Neural progenitor cell (in vitro differentiated cells): Measurements from ENCODE around the gene CPA1. TPM values are rescaled to one million over a fixed set of nuclear protein-coding genes. Genes with fewer than 3 reads are reported as not detected.

ENCODE experiments used
- DNase-seq: peaks from one replicate; pipeline ENCODE4 v3.0.0-alpha.2; 2016; ENCODE audit warnings: low spot score
- H2AFZ ChIP-seq: fragments of 200-600 bp; sonication (generic); replicated peaks from 2 replicates; pipeline ENCODE4 v1.6.1; 2016; ENCODE audit warnings: antibody characterized with exemption
- H3F3A ChIP-seq: fragments of 200-600 bp; sonication (generic); 2 replicates; pipeline ENCODE4 v1.6.1; 2016; ENCODE audit warnings: antibody characterized with exemption, low read depth
- H3K27ac ChIP-seq: fragments of 200-600 bp; sonication (generic); 2 replicates; pipeline ENCODE4 v1.5.1; 2016; ENCODE audit warnings: mild to moderate bottlenecking
- H3K27me3 ChIP-seq: fragments of 200-600 bp; sonication (generic); 2 replicates; pipeline ENCODE4 v1.6.1; 2016; ENCODE audit warnings: mild to moderate bottlenecking, moderate library complexity
- H3K36me3 ChIP-seq: fragments of 200-600 bp; sonication (generic); 2 replicates; pipeline ENCODE4 v1.5.1; 2016
- H3K4me1 ChIP-seq: fragments of 200-600 bp; sonication (generic); 2 replicates; pipeline ENCODE4 v1.6.1; 2016; ENCODE audit warnings: mixed run types
- H3K4me2 ChIP-seq: fragments of 200-600 bp; sonication (generic); 2 replicates; pipeline ENCODE4 v1.6.1; 2016
- H3K4me3 ChIP-seq: fragments of 200-600 bp; sonication (generic); 2 replicates; pipeline ENCODE4 v1.5.1; 2016
- H3K79me2 ChIP-seq: fragments of 200-600 bp; sonication (generic); 2 replicates; pipeline ENCODE4 v1.6.1; 2016; ENCODE audit warnings: low read depth
- H3K9ac ChIP-seq: fragments of 200-600 bp; sonication (generic); 2 replicates; pipeline ENCODE4 v1.6.1; 2016
- H3K9me3 ChIP-seq: fragments of 200-600 bp; sonication (generic); 2 replicates; pipeline ENCODE4 v1.5.1; 2016; ENCODE audit warnings: low read depth
- H4K20me1 ChIP-seq: fragments of 200-600 bp; sonication (generic); 2 replicates; pipeline ENCODE4 v1.6.1; 2016; ENCODE audit warnings: low read depth
- H3K27ac Mint-ChIP-seq: 3 replicates; pipeline ENCODE4 v1.8.0; 2021; ENCODE audit warnings: mixed read lengths
- H3K27me3 Mint-ChIP-seq: 2 replicates; pipeline ENCODE4 v1.8.0; 2022; ENCODE audit warnings: low read depth, mild to moderate bottlenecking, inconsistent platforms, moderate library complexity, mixed read lengths; ENCODE audit not compliant: insufficient read depth
- H3K36me3 Mint-ChIP-seq: 3 replicates; pipeline ENCODE4 v1.8.0; 2021; ENCODE audit warnings: mixed read lengths
- H3K4me1 Mint-ChIP-seq: 3 replicates; pipeline ENCODE4 v1.8.0; 2021; ENCODE audit warnings: mixed read lengths
- H3K4me3 Mint-ChIP-seq: 3 replicates; pipeline ENCODE4 v1.8.0; 2021; ENCODE audit warnings: mild to moderate bottlenecking, moderate library complexity, mixed read lengths
- H3K9me3 Mint-ChIP-seq: 3 replicates; pipeline ENCODE4 v1.8.0; 2020; ENCODE audit warnings: mixed read lengths
- CTCF ChIP-seq: fragments of 200-600 bp; sonication (generic); IDR thresholded peaks from 2 replicates; pipeline ENCODE4 v1.5.1; 2017; ENCODE audit warnings: antibody characterized with exemption, mild to moderate bottlenecking
- EZH2 ChIP-seq: fragments of 200-600 bp; sonication (generic); IDR thresholded peaks from 2 replicates; pipeline ENCODE4 v1.6.1; 2017; ENCODE audit warnings: antibody characterized with exemption, mild to moderate bottlenecking, moderate library complexity
- EZH2phosphoT487 ChIP-seq: fragments of 200-600 bp; sonication (generic); IDR thresholded peaks from 2 replicates; pipeline ENCODE4 v1.6.1; 2017; ENCODE audit warnings: antibody characterized with exemption
- total RNA-seq: library from RNA; depleted of rRNA; stranded (reverse); fragments of >200 nt; gene quantifications from 2 replicates; pipeline ENCODE4 v1.2.3, GENCODE V29; 2015; ENCODE audit warnings: low replicate concordance

CPA1 gene
- total RNA-seq, 1 donor from 2014 or later = not detected

GRCh38 chr7:130377178-130377577 lies 3.1 kb upstream of the CPA1 start:
- Mint-ChIP-seq H3K9me3 (peaks cover 23% of the 10 kb centered on the region), H3K27me3 (peaks cover 6% of the 10 kb centered on the region), H3K27ac (peak overlapping the region; percentile 83), H3K4me3 (no peak overlapping the region), H3K36me3 (peaks cover 7% of the 10 kb centered on the region), H3K4me1 (peaks cover 40% of the 10 kb centered on the region)
- Histone ChIP-seq H3K9ac (no peak overlapping the region), H3K36me3 (no peaks in the 10 kb centered on the region), H3F3A (no peaks in the 10 kb centered on the region), H3K79me2 (no peaks in the 10 kb centered on the region), H3K4me1 (peaks cover 20% of the 10 kb centered on the region), H2AFZ (no peak overlapping the region), H3K27me3 (no peaks in the 10 kb centered on the region), H3K27ac (no peak overlapping the region), H3K4me3 (no peak overlapping the region), H3K9me3 (no peaks in the 10 kb centered on the region), H3K4me2 (no peak overlapping the region), H4K20me1 (no peaks in the 10 kb centered on the region)
- TF ChIP-seq EZH2 = no peak
- no peak for TF ChIP-seq CTCF
- no peak for TF ChIP-seq EZH2phosphoT487
- DNase-seq = no peak

GRCh38 chr7:130379019-130379418 lies 1.3 kb upstream of the CPA1 start:
- no peaks in the 10 kb centered on the region for H3K36me3 ChIP-seq
- H3K4me3 Mint-ChIP-seq = no peak overlapping the region
- peaks cover 26% of the 10 kb centered on the region for H3K9me3 Mint-ChIP-seq
- H3K4me1 Mint-ChIP-seq = peaks cover 25% of the 10 kb centered on the region
- no peak overlapping the region for H3K9ac ChIP-seq
- no peaks in the 10 kb centered on the region for H3K79me2 ChIP-seq
- H3K4me2 ChIP-seq = no peak overlapping the region
- H3K27ac Mint-ChIP-seq = peak overlapping the region; percentile 76
- peaks cover 6% of the 10 kb centered on the region for H3K27me3 Mint-ChIP-seq
- no peaks in the 10 kb centered on the region for H3K27me3 ChIP-seq
- H3F3A ChIP-seq = no peaks in the 10 kb centered on the region
- TF ChIP-seq EZH2phosphoT487 = no peak
- no peak for TF ChIP-seq EZH2
- no peak for TF ChIP-seq CTCF
- peaks cover 10% of the 10 kb centered on the region for H3K4me1 ChIP-seq
- peaks cover 7% of the 10 kb centered on the region for H3K36me3 Mint-ChIP-seq
- no peaks in the 10 kb centered on the region for H3K9me3 ChIP-seq
- DNase-seq = no peak
- no peak overlapping the region for H2AFZ ChIP-seq
- no peak overlapping the region for H3K27ac ChIP-seq
- H4K20me1 ChIP-seq = no peaks in the 10 kb centered on the region
- no peak overlapping the region for H3K4me3 ChIP-seq

GRCh38 chr7:130379532-130379920 lies 768 bp upstream of the CPA1 start:
- H3K9me3 ChIP-seq = no peaks in the 10 kb centered on the region
- Mint-ChIP-seq H3K27ac (peak overlapping the region; percentile 76), H3K9me3 (peaks cover 26% of the 10 kb centered on the region), H3K27me3 (peaks cover 6% of the 10 kb centered on the region), H3K4me1 (peaks cover 21% of the 10 kb centered on the region), H3K36me3 (peaks cover 7% of the 10 kb centered on the region), H3K4me3 (no peak overlapping the region)
- TF ChIP-seq CTCF = no peak
- H2AFZ ChIP-seq = peak overlapping the region; percentile 64
- H3K27me3 ChIP-seq = no peaks in the 10 kb centered on the region
- H3K79me2 ChIP-seq = no peaks in the 10 kb centered on the region
- H3K4me2 ChIP-seq = no peak overlapping the region
- no peaks in the 10 kb centered on the region for H4K20me1 ChIP-seq
- peaks cover 10% of the 10 kb centered on the region for H3K4me1 ChIP-seq
- H3K36me3 ChIP-seq = no peaks in the 10 kb centered on the region
- no peak overlapping the region for H3K27ac ChIP-seq
- no peak overlapping the region for H3K4me3 ChIP-seq
- H3F3A ChIP-seq = no peaks in the 10 kb centered on the region
- DNase-seq = no peak
- H3K9ac ChIP-seq = no peak overlapping the region
